Measurements from ENCODE around the gene RBM22. TPM values are rescaled to one million over a fixed set of nuclear protein-coding genes. Genes with fewer than 3 reads are reported as not detected.

Gene RBM22
- polyA plus RNA-seq, 1 of the 3 experiments (the other 2 are of a cell fraction) = 30.7 TPM

- no peak for TF ChIP-seq SMC3 (IDR thresholded peaks at IDR 0.05; ENCODE audit: low read depth, low read length)
- TF ChIP-seq EP300 (IDR thresholded peaks at IDR 0.05; ENCODE audit: borderline replicate concordance in 1 of 2, low read depth in 1 of 2, low read length in 1 of 2) = peak; percentile 28 to 84; a peak in 1 of 4 replicates
- peak; percentile 65; the same call in 1 of the 2 replicates for TF ChIP-seq PBX3 (IDR thresholded peaks at IDR 0.05)
Observed at GRCh38 chr5:150642567-150642927, 58.3 kb downstream of the RBM22 start (continued).

- Histone ChIP-seq H2AFZ (ENCODE audit: low read depth) (no peak overlapping the region), H3K79me2 (ENCODE audit: insufficient read depth) (peaks cover 47% of the 10 kb centered on the region), H3K27me3 (ENCODE audit: insufficient read depth) (no peaks in the 10 kb centered on the region), H3K9me2 (no peaks in the 10 kb centered on the region), H3K4me1 (ENCODE audit: control insufficient read depth in 1 of 2, insufficient read depth in 2 of 2, low read depth in 1 of 2, low read length in 1 of 2) (peaks cover 70 to 82% of the 10 kb centered on the region in 2 experiments), H3K4me2 (peak overlapping the region; percentile 66), H3K36me3 (replicated peaks in 1 of 2; ENCODE audit: control insufficient read depth in 1 of 2, insufficient read depth in 2 of 2, low read length in 1 of 2) (no peaks in the 10 kb centered on the region), H3K27ac (ENCODE audit: low read depth in 2 of 2, low read length in 1 of 2) (peak overlapping the region; percentile 92 to 94), H4K20me1 (ENCODE audit: insufficient read depth) (no peaks in the 10 kb centered on the region; the same call in 1 of the 2 replicates), H3K4me3 (ENCODE audit: low read depth in 2 of 2, low read length in 1 of 2) (peak overlapping the region; percentile 45 to 57; a peak in 3 of 4 replicates), H3K9ac (peak overlapping the region; percentile 74), H3F3A (replicated peaks; ENCODE audit: insufficient read depth) (peaks cover 55% of the 10 kb centered on the region), H3K9me3 (no peaks in the 10 kb centered on the region)
- no peak for DNase-seq
- CTCF ChIA-PET = interaction anchor here (0.8 to 2.4 kb wide), 5 partner anchors 10 to 81 kb away, joined by 3 to 9 read pairs (median 3); no protein-coding TSS in a partner anchor
- WGBS (ENCODE audit: low lambda C conversion rate) = 88% methylated on average over 3 of the region's 5 CpGs
- TF ChIP-seq TCF12 (IDR thresholded peaks at IDR 0.05) (no peak), EP300 (IDR thresholded peaks at IDR 0.05; ENCODE audit: borderline replicate concordance in 1 of 2, low read depth in 1 of 2, low read length in 1 of 2) (no peak), TAF1 (IDR thresholded peaks at IDR 0.05; ENCODE audit: borderline replicate concordance, low read depth, low read length) (no peak), REST (IDR thresholded peaks at IDR 0.05; ENCODE audit: low read depth, low read length) (no peak), PBX3 (IDR thresholded peaks at IDR 0.05) (no peak), SIN3A (IDR thresholded peaks at IDR 0.05; ENCODE audit: borderline replicate concordance, low read depth, low read length) (no peak), USF2 (IDR thresholded peaks at IDR 0.05; ENCODE audit: borderline replicate concordance, low read depth, low read length) (no peak), EZH2phosphoT487 (IDR thresholded peaks at IDR 0.05; ENCODE audit: borderline replicate concordance, low read depth) (no peak), IRF3 (IDR thresholded peaks at IDR 0.05; ENCODE audit: low read depth, low read length) (no peak), JUND (IDR thresholded peaks at IDR 0.05) (no peak), RFX5 (IDR thresholded peaks at IDR 0.05; ENCODE audit: low read length) (no peak), NFIC (IDR thresholded peaks at IDR 0.05; ENCODE audit: borderline replicate concordance) (no peak), MEF2A (IDR thresholded peaks at IDR 0.05; ENCODE audit: borderline replicate concordance, low read depth) (no peak), GATA2 (CRISPR knock-in tag; IDR thresholded peaks at IDR 0.05) (no peak), RAD21 (IDR thresholded peaks at IDR 0.05; ENCODE audit: low read length) (no peak), MXI1 (IDR thresholded peaks at IDR 0.05; ENCODE audit: low read depth, low read length) (no peak), YY1 (IDR thresholded peaks at IDR 0.05; ENCODE audit: low read depth) (no peak)
- POLR2A ChIA-PET = interaction anchor here (0.8 to 1.1 kb wide), 3 partner anchors 10 to 192 kb away, joined by 3 read pairs; no protein-coding TSS in a partner anchor
Observed at GRCh38 chr5:150641824-150642566, 58.9 kb downstream of the RBM22 start.

All from SK-N-SH (cell line).